Measurements from ENCODE around the gene CDH12.

The CDH12 gene

GRCh38 chr5:21806943-21807342, 1046.2 kb downstream of the CDH12 start:
- Histone ChIP-seq H3K27me3 (no peaks in the 10 kb centered on the region), H3K4me2 (no peak overlapping the region), H3K27ac (no peak overlapping the region), H3K9ac (no peak overlapping the region), H3K9me3 (no peaks in the 10 kb centered on the region), H3K4me3 (no peak overlapping the region), H3K36me3 (no peaks in the 10 kb centered on the region), H4K20me1 (no peaks in the 10 kb centered on the region), H3K4me1 (peaks cover 4% of the 10 kb centered on the region; the same call in 1 of the 2 replicates)
- no peak for TF ChIP-seq Cebpa-rat (IDR thresholded peaks at IDR 0.05)

GRCh38 chr5:21806271-21806670, 1046.9 kb downstream of the CDH12 start:
- H3K4me3 ChIP-seq, result no peak overlapping the region
- no peaks in the 10 kb centered on the region for H3K27me3 ChIP-seq
- no peaks in the 10 kb centered on the region for H4K20me1 ChIP-seq
- no peak for TF ChIP-seq Cebpa-rat (IDR thresholded peaks at IDR 0.05)
- H3K4me1 ChIP-seq, result peaks cover 4% of the 10 kb centered on the region; the same call in 1 of the 2 replicates
- no peak overlapping the region for H3K27ac ChIP-seq
- H3K36me3 ChIP-seq, result no peaks in the 10 kb centered on the region
- no peak overlapping the region for H3K9ac ChIP-seq
- no peak overlapping the region for H3K4me2 ChIP-seq
- no peaks in the 10 kb centered on the region for H3K9me3 ChIP-seq

- TF ChIP-seq Cebpa-rat (IDR thresholded peaks at IDR 0.05), result no peak
- H3K9ac ChIP-seq, result no peak overlapping the region
- H4K20me1 ChIP-seq, result no peaks in the 10 kb centered on the region
Observed at GRCh38 chr5:21802869-21803490, 1050.2 kb downstream of the CDH12 start.

GRCh38 chr5:21802100-21802499, 1051.0 kb downstream of the CDH12 start:
- Histone ChIP-seq H3K4me1 (no peaks in the 10 kb centered on the region), H3K4me2 (no peak overlapping the region), H3K27ac (no peak overlapping the region), H3K27me3 (no peaks in the 10 kb centered on the region), H3K36me3 (no peaks in the 10 kb centered on the region), H3K4me3 (no peak overlapping the region), H3K9ac (no peak overlapping the region), H3K9me3 (no peaks in the 10 kb centered on the region), H4K20me1 (no peaks in the 10 kb centered on the region)
- TF ChIP-seq Cebpa-rat (IDR thresholded peaks at IDR 0.05), result no peak

More at GRCh38 chr5:21802869-21803490, 1050.2 kb downstream of the CDH12 start:
- Histone ChIP-seq H3K27ac (no peak overlapping the region), H3K4me3 (no peak overlapping the region), H3K27me3 (no peaks in the 10 kb centered on the region), H3K36me3 (no peaks in the 10 kb centered on the region), H3K4me2 (no peak overlapping the region), H3K4me1 (peaks cover 3% of the 10 kb centered on the region; the same call in 1 of the 2 replicates), H3K9me3 (no peaks in the 10 kb centered on the region)

GRCh38 chr5:21792748-21793147, 1060.4 kb downstream of the CDH12 start:
- Histone ChIP-seq H3K4me3 (no peak overlapping the region), H3K4me2 (no peak overlapping the region), H3K27ac (no peak overlapping the region), H3K27me3 (no peaks in the 10 kb centered on the region), H3K36me3 (no peaks in the 10 kb centered on the region), H3K9ac (no peak overlapping the region), H4K20me1 (no peaks in the 10 kb centered on the region), H3K4me1 (no peaks in the 10 kb centered on the region), H3K9me3 (no peaks in the 10 kb centered on the region)
- TF ChIP-seq Cebpa-rat (IDR thresholded peaks at IDR 0.05), result no peak

GRCh38 chr5:21791304-21791703, 1061.8 kb downstream of the CDH12 start:
- Histone ChIP-seq H3K9me3 (no peaks in the 10 kb centered on the region), H3K4me3 (no peak overlapping the region), H4K20me1 (no peaks in the 10 kb centered on the region), H3K4me2 (no peak overlapping the region), H3K27ac (no peak overlapping the region), H3K36me3 (no peaks in the 10 kb centered on the region), H3K9ac (no peak overlapping the region), H3K27me3 (no peaks in the 10 kb centered on the region), H3K4me1 (no peaks in the 10 kb centered on the region)
- no peak for TF ChIP-seq Cebpa-rat (IDR thresholded peaks at IDR 0.05)

GRCh38 chr5:21784487-21784886, 1068.7 kb downstream of the CDH12 start:
- TF ChIP-seq Cebpa-rat (IDR thresholded peaks at IDR 0.05), result no peak
- no peak overlapping the region for H3K27ac ChIP-seq
- H3K4me2 ChIP-seq, result no peak overlapping the region
- no peaks in the 10 kb centered on the region for H3K27me3 ChIP-seq
- H3K4me3 ChIP-seq, result no peak overlapping the region
- H3K36me3 ChIP-seq, result no peaks in the 10 kb centered on the region
- no peaks in the 10 kb centered on the region for H3K4me1 ChIP-seq
- H3K9me3 ChIP-seq, result no peaks in the 10 kb centered on the region
- no peaks in the 10 kb centered on the region for H4K20me1 ChIP-seq
- no peak overlapping the region for H3K9ac ChIP-seq

GRCh38 chr5:21783074-21783679, 1070.0 kb downstream of the CDH12 start:
- H3K9ac ChIP-seq, result no peak overlapping the region
- no peaks in the 10 kb centered on the region for H3K27me3 ChIP-seq
- no peaks in the 10 kb centered on the region for H4K20me1 ChIP-seq
- H3K4me1 ChIP-seq, result no peaks in the 10 kb centered on the region
- H3K36me3 ChIP-seq, result no peaks in the 10 kb centered on the region
- no peaks in the 10 kb centered on the region for H3K9me3 ChIP-seq
- no peak overlapping the region for H3K27ac ChIP-seq
- H3K4me3 ChIP-seq, result no peak overlapping the region
- no peak for TF ChIP-seq Cebpa-rat (IDR thresholded peaks at IDR 0.05)
- no peak overlapping the region for H3K4me2 ChIP-seq

GRCh38 chr5:21776466-21776865, 1076.7 kb downstream of the CDH12 start:
- Histone ChIP-seq H3K9ac (no peak overlapping the region), H3K4me3 (no peak overlapping the region)
- no peak for TF ChIP-seq Cebpa-rat (IDR thresholded peaks at IDR 0.05)

GRCh38 chr5:21774801-21775200, 1078.3 kb downstream of the CDH12 start:
- no peak overlapping the region for H3K4me3 ChIP-seq
- TF ChIP-seq Cebpa-rat (IDR thresholded peaks at IDR 0.05), result no peak
- H3K9me3 ChIP-seq, result no peaks in the 10 kb centered on the region
- no peaks in the 10 kb centered on the region for H3K36me3 ChIP-seq
- H3K27me3 ChIP-seq, result no peaks in the 10 kb centered on the region
- H3K9ac ChIP-seq, result no peak overlapping the region
- no peak overlapping the region for H3K27ac ChIP-seq
- no peaks in the 10 kb centered on the region for H3K4me1 ChIP-seq
- no peak overlapping the region for H3K4me2 ChIP-seq
- H4K20me1 ChIP-seq, result no peaks in the 10 kb centered on the region

More at GRCh38 chr5:21776466-21776865, 1076.7 kb downstream of the CDH12 start:
- H3K9me3 ChIP-seq, result no peaks in the 10 kb centered on the region
- no peaks in the 10 kb centered on the region for H3K27me3 ChIP-seq
- H4K20me1 ChIP-seq, result no peaks in the 10 kb centered on the region
- no peak overlapping the region for H3K27ac ChIP-seq
- H3K4me1 ChIP-seq, result no peaks in the 10 kb centered on the region
- no peaks in the 10 kb centered on the region for H3K36me3 ChIP-seq
- no peak overlapping the region for H3K4me2 ChIP-seq

Data from BLaER1 (cell line).